ENCODE measurements around the gene NIPAL1.

NIPAL1 gene

GRCh38 chr4:48047896-48048295 lies 31.3 kb downstream of the NIPAL1 start:
- ATAC-seq: no peak
- no peak for TF ChIP-seq ZNF565 (CRISPR knock-in tag; conservative IDR thresholded peaks at IDR 0.05; ENCODE audit: low read depth)
- no peak for TF ChIP-seq CSDC2 (CRISPR knock-in tag; IDR thresholded peaks at IDR 0.05)
- no peak for TF ChIP-seq ESRRG (CRISPR knock-in tag; IDR thresholded peaks at IDR 0.05)
- no peak for TF ChIP-seq ZNF8 (CRISPR knock-in tag; IDR thresholded peaks at IDR 0.05)

- ATAC-seq: no peak
- TF ChIP-seq TCF4 (CRISPR knock-in tag; IDR thresholded peaks at IDR 0.05; ENCODE audit: borderline replicate concordance): no peak
- TF ChIP-seq, protein P1, sequence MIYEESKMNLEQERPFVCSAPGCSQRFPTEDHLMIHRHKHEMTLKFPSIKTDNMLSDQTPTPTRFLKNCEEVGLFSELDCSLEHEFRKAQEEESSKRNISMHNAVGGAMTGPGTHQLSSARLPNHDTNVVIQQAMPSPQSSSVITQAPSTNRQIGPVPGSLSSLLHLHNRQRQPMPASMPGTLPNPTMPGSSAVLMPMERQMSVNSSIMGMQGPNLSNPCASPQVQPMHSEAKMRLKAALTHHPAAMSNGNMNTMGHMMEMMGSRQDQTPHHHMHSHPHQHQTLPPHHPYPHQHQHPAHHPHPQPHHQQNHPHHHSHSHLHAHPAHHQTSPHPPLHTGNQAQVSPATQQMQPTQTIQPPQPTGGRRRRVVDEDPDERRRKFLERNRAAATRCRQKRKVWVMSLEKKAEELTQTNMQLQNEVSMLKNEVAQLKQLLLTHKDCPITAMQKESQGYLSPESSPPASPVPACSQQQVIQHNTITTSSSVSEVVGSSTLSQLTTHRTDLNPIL (CRISPR knock-in tag; IDR thresholded peaks at IDR 0.05; ENCODE audit: low read depth): no peak
- no peak for TF ChIP-seq BACH2 (CRISPR knock-in tag; IDR thresholded peaks at IDR 0.05; ENCODE audit: borderline replicate concordance)
- TF ChIP-seq ZFP3 (CRISPR knock-in tag; IDR thresholded peaks at IDR 0.05): no peak
- no peak for TF ChIP-seq SNAI2 (CRISPR knock-in tag; IDR thresholded peaks at IDR 0.05)
- no peak for TF ChIP-seq ZFP30 (CRISPR knock-in tag; IDR thresholded peaks at IDR 0.05)
- no peak for TF ChIP-seq TOX (CRISPR knock-in tag; IDR thresholded peaks at IDR 0.05; ENCODE audit: borderline replicate concordance)
- no peak for TF ChIP-seq ZC3H10 (CRISPR knock-in tag; IDR thresholded peaks at IDR 0.05)
- TF ChIP-seq, protein P2, sequence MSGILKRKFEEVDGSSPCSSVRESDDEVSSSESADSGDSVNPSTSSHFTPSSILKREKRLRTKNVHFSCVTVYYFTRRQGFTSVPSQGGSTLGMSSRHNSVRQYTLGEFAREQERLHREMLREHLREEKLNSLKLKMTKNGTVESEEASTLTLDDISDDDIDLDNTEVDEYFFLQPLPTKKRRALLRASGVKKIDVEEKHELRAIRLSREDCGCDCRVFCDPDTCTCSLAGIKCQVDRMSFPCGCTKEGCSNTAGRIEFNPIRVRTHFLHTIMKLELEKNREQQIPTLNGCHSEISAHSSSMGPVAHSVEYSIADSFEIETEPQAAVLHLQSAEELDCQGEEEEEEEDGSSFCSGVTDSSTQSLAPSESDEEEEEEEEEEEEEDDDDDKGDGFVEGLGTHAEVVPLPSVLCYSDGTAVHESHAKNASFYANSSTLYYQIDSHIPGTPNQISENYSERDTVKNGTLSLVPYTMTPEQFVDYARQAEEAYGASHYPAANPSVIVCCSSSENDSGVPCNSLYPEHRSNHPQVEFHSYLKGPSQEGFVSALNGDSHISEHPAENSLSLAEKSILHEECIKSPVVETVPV (CRISPR knock-in tag; IDR thresholded peaks at IDR 0.05): no peak
Observed at GRCh38 chr4:48049483-48049882, 32.9 kb downstream of the NIPAL1 start.

DNA sequence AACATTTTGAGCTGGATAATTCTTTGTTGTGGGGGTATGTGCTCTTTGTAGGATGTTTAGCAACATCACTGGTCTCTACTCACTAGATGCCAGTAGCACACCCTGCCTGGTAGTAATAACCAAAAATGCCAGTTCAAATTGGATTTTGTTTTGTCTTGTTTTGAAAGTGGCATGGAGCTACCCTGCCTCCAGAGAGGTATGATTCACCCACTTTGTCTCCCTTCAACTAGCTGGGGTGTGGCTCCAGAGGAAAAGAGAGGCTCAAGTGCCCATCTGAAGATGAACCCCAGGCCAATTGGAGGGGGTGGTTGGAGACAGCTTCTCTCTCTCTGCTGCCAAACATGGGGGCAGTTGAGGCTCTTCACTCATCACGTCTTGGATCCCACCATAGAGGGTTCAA lies 34.5 kb downstream of the NIPAL1 start:
- no peak for ATAC-seq
- TF ChIP-seq, protein P3, sequence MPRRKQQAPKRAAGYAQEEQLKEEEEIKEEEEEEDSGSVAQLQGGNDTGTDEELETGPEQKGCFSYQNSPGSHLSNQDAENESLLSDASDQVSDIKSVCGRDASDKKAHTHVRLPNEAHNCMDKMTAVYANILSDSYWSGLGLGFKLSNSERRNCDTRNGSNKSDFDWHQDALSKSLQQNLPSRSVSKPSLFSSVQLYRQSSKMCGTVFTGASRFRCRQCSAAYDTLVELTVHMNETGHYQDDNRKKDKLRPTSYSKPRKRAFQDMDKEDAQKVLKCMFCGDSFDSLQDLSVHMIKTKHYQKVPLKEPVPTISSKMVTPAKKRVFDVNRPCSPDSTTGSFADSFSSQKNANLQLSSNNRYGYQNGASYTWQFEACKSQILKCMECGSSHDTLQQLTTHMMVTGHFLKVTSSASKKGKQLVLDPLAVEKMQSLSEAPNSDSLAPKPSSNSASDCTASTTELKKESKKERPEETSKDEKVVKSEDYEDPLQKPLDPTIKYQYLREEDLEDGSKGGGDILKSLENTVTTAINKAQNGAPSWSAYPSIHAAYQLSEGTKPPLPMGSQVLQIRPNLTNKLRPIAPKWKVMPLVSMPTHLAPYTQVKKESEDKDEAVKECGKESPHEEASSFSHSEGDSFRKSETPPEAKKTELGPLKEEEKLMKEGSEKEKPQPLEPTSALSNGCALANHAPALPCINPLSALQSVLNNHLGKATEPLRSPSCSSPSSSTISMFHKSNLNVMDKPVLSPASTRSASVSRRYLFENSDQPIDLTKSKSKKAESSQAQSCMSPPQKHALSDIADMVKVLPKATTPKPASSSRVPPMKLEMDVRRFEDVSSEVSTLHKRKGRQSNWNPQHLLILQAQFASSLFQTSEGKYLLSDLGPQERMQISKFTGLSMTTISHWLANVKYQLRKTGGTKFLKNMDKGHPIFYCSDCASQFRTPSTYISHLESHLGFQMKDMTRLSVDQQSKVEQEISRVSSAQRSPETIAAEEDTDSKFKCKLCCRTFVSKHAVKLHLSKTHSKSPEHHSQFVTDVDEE (CRISPR knock-in tag; IDR thresholded peaks at IDR 0.05): no peak
- TF ChIP-seq ARNTL (CRISPR knock-in tag; IDR thresholded peaks at IDR 0.05; ENCODE audit: borderline replicate concordance, low read depth) (no peak), ZNF8 (CRISPR knock-in tag; IDR thresholded peaks at IDR 0.05) (no peak), CSDC2 (CRISPR knock-in tag; IDR thresholded peaks at IDR 0.05) (no peak), ESRRG (CRISPR knock-in tag; IDR thresholded peaks at IDR 0.05) (no peak), ISL1 (CRISPR knock-in tag; IDR thresholded peaks at IDR 0.05) (no peak), BACH2 (CRISPR knock-in tag; IDR thresholded peaks at IDR 0.05; ENCODE audit: borderline replicate concordance) (no peak), TOX (CRISPR knock-in tag; IDR thresholded peaks at IDR 0.05; ENCODE audit: borderline replicate concordance) (no peak)
- TF ChIP-seq, protein P2 (CRISPR knock-in tag; IDR thresholded peaks at IDR 0.05): no peak
- TF ChIP-seq, protein P1 (CRISPR knock-in tag; IDR thresholded peaks at IDR 0.05; ENCODE audit: low read depth): no peak
- TF ChIP-seq, protein P4, sequence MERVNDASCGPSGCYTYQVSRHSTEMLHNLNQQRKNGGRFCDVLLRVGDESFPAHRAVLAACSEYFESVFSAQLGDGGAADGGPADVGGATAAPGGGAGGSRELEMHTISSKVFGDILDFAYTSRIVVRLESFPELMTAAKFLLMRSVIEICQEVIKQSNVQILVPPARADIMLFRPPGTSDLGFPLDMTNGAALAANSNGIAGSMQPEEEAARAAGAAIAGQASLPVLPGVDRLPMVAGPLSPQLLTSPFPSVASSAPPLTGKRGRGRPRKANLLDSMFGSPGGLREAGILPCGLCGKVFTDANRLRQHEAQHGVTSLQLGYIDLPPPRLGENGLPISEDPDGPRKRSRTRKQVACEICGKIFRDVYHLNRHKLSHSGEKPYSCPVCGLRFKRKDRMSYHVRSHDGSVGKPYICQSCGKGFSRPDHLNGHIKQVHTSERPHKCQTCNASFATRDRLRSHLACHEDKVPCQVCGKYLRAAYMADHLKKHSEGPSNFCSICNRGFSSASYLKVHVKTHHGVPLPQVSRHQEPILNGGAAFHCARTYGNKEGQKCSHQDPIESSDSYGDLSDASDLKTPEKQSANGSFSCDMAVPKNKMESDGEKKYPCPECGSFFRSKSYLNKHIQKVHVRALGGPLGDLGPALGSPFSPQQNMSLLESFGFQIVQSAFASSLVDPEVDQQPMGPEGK (CRISPR knock-in tag; IDR thresholded peaks at IDR 0.05; ENCODE audit: borderline replicate concordance): no peak
